NCI-H2107 (cell line): ENCODE measurements around the gene CNPY4.
A peak's percentile ranks its signal among the peaks of the same experiment; 100 is the strongest.

Source experiments
- DNase-seq: peaks from one replicate; lab custom pipeline; 2025; lab: John Stamatoyannopoulos, UW

Gene CNPY4

GRCh38 chr7:100091411-100092181, 27.8 kb upstream of the CNPY4 start:
- no peak for DNase-seq

GRCh38 chr7:100093054-100093453, 26.4 kb upstream of the CNPY4 start:
- DNase-seq = no peak

GRCh38 chr7:100093498-100093897, 25.9 kb upstream of the CNPY4 start:
- no peak for DNase-seq

GRCh38 chr7:100093925-100094486, 25.4 kb upstream of the CNPY4 start:
- DNase-seq = no peak

- no peak for DNase-seq
Observed at GRCh38 chr7:100095289-100095688, 24.1 kb upstream of the CNPY4 start.

- DNase-seq = no peak
Observed at GRCh38 chr7:100095704-100096103, 23.7 kb upstream of the CNPY4 start.

GRCh38 chr7:100098913-100099312, 20.5 kb upstream of the CNPY4 start:
- no peak for DNase-seq

GRCh38 chr7:100099452-100099851, 20.0 kb upstream of the CNPY4 start:
- no peak for DNase-seq

- peak; percentile 94 for DNase-seq
Observed at GRCh38 chr7:100100420-100101015, 18.9 kb upstream of the CNPY4 start.

GRCh38 chr7:100101016-100101862, 18.2 kb upstream of the CNPY4 start, which contains the start of the genes AP4M1 and MCM7:
TSS of gene AP4M1 (plus strand) at chr7:100101643. CDS start at chr7:100101715, 72 bp downstream.
TSS of gene MCM7 (minus strand) at chr7:100101397. CDS start at chr7:100101294, 103 bp downstream.
- DNase-seq = peak; percentile 97

GRCh38 chr7:100102950-100103840, 16.2 kb upstream of the CNPY4 start:
- DNase-seq = no peak

GRCh38 chr7:100105534-100105933, 13.9 kb upstream of the CNPY4 start:
- no peak for DNase-seq

GRCh38 chr7:100106633-100107032, 12.8 kb upstream of the CNPY4 start:
- DNase-seq = no peak

GRCh38 chr7:100107125-100107737, 12.2 kb upstream of the CNPY4 start:
- no peak for DNase-seq

GRCh38 chr7:100107890-100108289, 11.5 kb upstream of the CNPY4 start:
- no peak for DNase-seq

GRCh38 chr7:100109521-100110163, 9.8 kb upstream of the CNPY4 start:
- DNase-seq = no peak

- no peak for DNase-seq
Observed at GRCh38 chr7:100111156-100111555, 8.3 kb upstream of the CNPY4 start.

- DNase-seq = no peak
Observed at GRCh38 chr7:100111914-100112313, 7.5 kb upstream of the CNPY4 start.

GRCh38 chr7:100115026-100115425, 4.4 kb upstream of the CNPY4 start:
- DNase-seq = no peak

- DNase-seq = no peak
Observed at GRCh38 chr7:100118388-100119071, 904 bp upstream of the CNPY4 start.
